ENCODE data around the gene FRMD3. TPM values are rescaled to one million over a fixed set of nuclear protein-coding genes. Genes with fewer than 3 reads are reported as not detected.

FRMD3 gene
- total and polyA plus RNA-seq, 7 experiments from 2014 or later = 0.85 to 2.5 (median 0.97) TPM; not detected in 1

- Histone ChIP-seq H3K36me3 (ENCODE audit: control insufficient read depth in 2 of 3, insufficient read depth in 3 of 3, low read length in 3 of 3) (no peaks in the 10 kb centered on the region), H3K27ac (ENCODE audit: low read depth, low read length) (no peak overlapping the region), H3K27me3 (ENCODE audit: control insufficient read depth in 2 of 2, insufficient read depth in 2 of 2, low read length in 2 of 2) (no peaks in the 10 kb centered on the region), H3K4me1 (ENCODE audit: control insufficient read depth in 2 of 2, insufficient read depth in 2 of 2, low read length in 2 of 2) (no peaks in the 10 kb centered on the region), H3K4me3 (ENCODE audit: low read length) (no peak overlapping the region), H3K9me3 (ENCODE audit: control insufficient read depth in 2 of 3, low read length in 3 of 3) (no peaks in the 10 kb centered on the region)
- intact Hi-C loops (cut with micrococcal nuclease) = no loop called here
- Mint-ChIP-seq H3K27ac (no peak overlapping the region), H3K27me3 (peaks cover 0 to 4% (median 0%) of the 10 kb centered on the region in 5 donors), H3K4me3 (no peak overlapping the region), H3K4me1 (peaks cover 0 to 1% (median 0%) of the 10 kb centered on the region in 7 donors), H3K36me3 (no peaks in the 10 kb centered on the region), H3K9me3 (peaks cover 0 to 8% (median under 1%) of the 10 kb centered on the region in 11 donors)
- DNase-seq (no peak), ATAC-seq (no peak)
- POLR2A ChIA-PET = no interaction called here
- CTCF ChIA-PET = no interaction called here
These were observed 278.6 kb downstream of the FRMD3 start for GRCh38 chr9:83259558-83259957.

GRCh38 chr9:83257937-83258891 is 280.0 kb downstream of the FRMD3 start:
- H3K27me3 ChIP-seq (ENCODE audit: control insufficient read depth in 2 of 2, insufficient read depth in 2 of 2, low read length in 2 of 2) = no peaks in the 10 kb centered on the region
- no peak overlapping the region for H3K4me3 ChIP-seq (ENCODE audit: low read length)
- H3K36me3 ChIP-seq (ENCODE audit: control insufficient read depth in 2 of 3, insufficient read depth in 3 of 3, low read length in 3 of 3) = no peaks in the 10 kb centered on the region
- H3K4me1 ChIP-seq (ENCODE audit: control insufficient read depth in 2 of 2, insufficient read depth in 2 of 2, low read length in 2 of 2) = no peaks in the 10 kb centered on the region
- no peak overlapping the region for H3K27ac ChIP-seq (ENCODE audit: low read depth, low read length)
- Mint-ChIP-seq H3K36me3 (no peaks in the 10 kb centered on the region), H3K4me1 (peaks cover 0 to 1% (median 0%) of the 10 kb centered on the region in 7 donors), H3K27ac (no peak overlapping the region), H3K4me3 (no peak overlapping the region), H3K9me3 (peaks cover 0 to 8% (median 2%) of the 10 kb centered on the region in 11 donors), H3K27me3 (peaks cover 0 to under 1% (median 0%) of the 10 kb centered on the region in 5 donors)
- no peaks in the 10 kb centered on the region for H3K9me3 ChIP-seq (ENCODE audit: control insufficient read depth in 2 of 3, low read length in 3 of 3)
- intact Hi-C loops (cut with micrococcal nuclease) = no loop called here
- CTCF ChIA-PET = no interaction called here
- DNase-seq (no peak), ATAC-seq (no peak)
- POLR2A ChIA-PET = no interaction called here

DNA sequence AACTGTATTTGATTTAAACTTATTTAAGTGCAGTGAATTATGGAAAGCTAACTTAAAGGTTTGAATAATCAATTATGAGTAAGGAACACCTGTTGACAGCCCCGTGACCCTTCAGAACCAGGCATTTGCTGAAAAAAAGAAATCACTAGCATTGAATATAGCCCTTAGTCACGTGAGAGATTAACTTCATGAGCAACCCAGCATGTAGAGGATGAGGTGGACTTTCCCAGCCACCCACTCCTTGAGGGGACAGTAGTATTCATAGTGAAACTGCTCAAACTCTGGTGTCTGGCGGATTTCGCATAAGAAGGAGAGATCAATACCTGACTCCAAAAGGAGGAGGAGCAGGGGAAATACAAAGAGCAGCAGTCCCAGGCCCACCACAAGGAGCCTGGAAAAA is 290.5 kb downstream of the FRMD3 start:
- Mint-ChIP-seq H3K27me3 (no peaks in the 10 kb centered on the region), H3K9me3 (peaks cover 0 to 18% (median 10%) of the 10 kb centered on the region in 11 donors), H3K27ac (no peak overlapping the region), H3K36me3 (peaks cover 0 to 15% (median 11%) of the 10 kb centered on the region in 5 donors), H3K4me3 (no peak overlapping the region), H3K4me1 (peaks cover 0 to 2% (median 0%) of the 10 kb centered on the region in 7 donors)
- H3K27ac ChIP-seq (ENCODE audit: low read depth, low read length) = no peak overlapping the region
- no peaks in the 10 kb centered on the region for H3K36me3 ChIP-seq (ENCODE audit: control insufficient read depth in 2 of 3, insufficient read depth in 3 of 3, low read length in 3 of 3)
- POLR2A ChIA-PET = no interaction called here
- DNase-seq = no peak
- ATAC-seq = no peak
- no peaks in the 10 kb centered on the region for H3K27me3 ChIP-seq (ENCODE audit: control insufficient read depth in 2 of 2, insufficient read depth in 2 of 2, low read length in 2 of 2)
- no peaks in the 10 kb centered on the region for H3K4me1 ChIP-seq (ENCODE audit: control insufficient read depth in 2 of 2, insufficient read depth in 2 of 2, low read length in 2 of 2)
- CTCF ChIA-PET = no interaction called here
- no peak overlapping the region for H3K4me3 ChIP-seq (ENCODE audit: low read length)
- peaks cover 0 to 5% (median 0%) of the 10 kb centered on the region in 3 experiments for H3K9me3 ChIP-seq (ENCODE audit: control insufficient read depth in 2 of 3, low read length in 3 of 3)
- intact Hi-C loops (cut with micrococcal nuclease) = no loop called here

- H3K9me3 ChIP-seq (ENCODE audit: control insufficient read depth in 2 of 3, low read length in 3 of 3) = no peaks in the 10 kb centered on the region
- DNase-seq (no peak), ATAC-seq (no peak)
- ChIA-PET CTCF (no interaction called here), POLR2A (no interaction called here)
- no peaks in the 10 kb centered on the region for H3K36me3 ChIP-seq (ENCODE audit: control insufficient read depth in 2 of 3, insufficient read depth in 3 of 3, low read length in 3 of 3)
- intact Hi-C loops (cut with micrococcal nuclease) = no loop called here
- H3K4me3 ChIP-seq (ENCODE audit: low read length) = no peak overlapping the region
- H3K27me3 ChIP-seq (ENCODE audit: control insufficient read depth in 2 of 2, insufficient read depth in 2 of 2, low read length in 2 of 2) = no peaks in the 10 kb centered on the region
- Mint-ChIP-seq H3K9me3 (peaks cover 0 to 3% (median 2%) of the 10 kb centered on the region in 11 donors), H3K27me3 (peaks cover 0 to 7% (median 0%) of the 10 kb centered on the region in 5 donors), H3K36me3 (peaks cover 0 to 18% (median 3%) of the 10 kb centered on the region in 5 donors), H3K27ac (no peak overlapping the region), H3K4me1 (peaks cover 0 to 2% (median 0%) of the 10 kb centered on the region in 7 donors), H3K4me3 (no peak overlapping the region)
- no peaks in the 10 kb centered on the region for H3K4me1 ChIP-seq (ENCODE audit: control insufficient read depth in 2 of 2, insufficient read depth in 2 of 2, low read length in 2 of 2)
- H3K27ac ChIP-seq (ENCODE audit: low read depth, low read length) = no peak overlapping the region
These were observed 292.1 kb downstream of the FRMD3 start for GRCh38 chr9:83245979-83246659.

GRCh38 chr9:83242066-83242465 is 296.1 kb downstream of the FRMD3 start:
- Mint-ChIP-seq H3K4me1 (peaks cover 0 to 4% (median 0%) of the 10 kb centered on the region in 7 donors), H3K27ac (no peak overlapping the region), H3K27me3 (peaks cover 0 to 10% (median 0%) of the 10 kb centered on the region in 5 donors), H3K36me3 (peaks cover 0 to 12% (median 0%) of the 10 kb centered on the region in 5 donors), H3K4me3 (no peak overlapping the region), H3K9me3 (peaks cover 0 to 6% (median 0%) of the 10 kb centered on the region in 11 donors)
- Histone ChIP-seq H3K4me1 (ENCODE audit: control insufficient read depth in 2 of 2, insufficient read depth in 2 of 2, low read length in 2 of 2) (no peaks in the 10 kb centered on the region), H3K36me3 (ENCODE audit: control insufficient read depth in 2 of 3, insufficient read depth in 3 of 3, low read length in 3 of 3) (no peaks in the 10 kb centered on the region), H3K9me3 (ENCODE audit: control insufficient read depth in 2 of 3, low read length in 3 of 3) (no peaks in the 10 kb centered on the region), H3K4me3 (ENCODE audit: low read length) (no peak overlapping the region), H3K27me3 (ENCODE audit: control insufficient read depth in 2 of 2, insufficient read depth in 2 of 2, low read length in 2 of 2) (no peaks in the 10 kb centered on the region), H3K27ac (ENCODE audit: low read depth, low read length) (no peak overlapping the region)
- intact Hi-C loops (cut with micrococcal nuclease) = no loop called here
- ATAC-seq = no peak
- POLR2A ChIA-PET = no interaction called here
- CTCF ChIA-PET = no interaction called here
- no peak for DNase-seq

DNA sequence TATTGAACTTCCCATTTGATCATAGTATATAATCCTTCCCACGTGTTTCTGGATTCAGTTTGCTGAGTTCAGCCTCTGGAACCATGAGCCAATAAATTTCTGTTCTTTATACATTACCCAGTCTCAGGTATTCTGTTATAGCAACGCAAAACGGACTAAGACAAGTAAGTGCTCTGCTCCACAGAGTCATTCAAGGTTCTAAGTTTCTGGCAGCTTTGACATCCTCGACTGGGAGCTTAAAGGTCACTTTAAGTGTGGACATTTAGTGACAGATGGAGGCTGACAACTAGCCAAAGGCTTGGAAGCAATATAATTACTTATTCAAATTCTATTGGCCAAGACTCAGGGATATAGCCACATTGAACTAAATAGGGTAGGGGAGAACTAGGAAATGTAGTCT is 297.5 kb downstream of the FRMD3 start:
- Mint-ChIP-seq H3K27me3 (peaks cover 0 to 10% (median 0%) of the 10 kb centered on the region in 5 donors), H3K27ac (no peak overlapping the region), H3K4me3 (no peak overlapping the region), H3K9me3 (peaks cover 0 to 6% (median 0%) of the 10 kb centered on the region in 11 donors), H3K36me3 (peaks cover 0 to 7% (median 0%) of the 10 kb centered on the region in 5 donors), H3K4me1 (peaks cover 0 to 4% (median 0%) of the 10 kb centered on the region in 7 donors)
- ChIA-PET POLR2A (no interaction called here), CTCF (no interaction called here)
- intact Hi-C loops (cut with micrococcal nuclease) = no loop called here
- Histone ChIP-seq H3K4me3 (ENCODE audit: low read length) (no peak overlapping the region), H3K27ac (ENCODE audit: low read depth, low read length) (no peak overlapping the region), H3K36me3 (ENCODE audit: control insufficient read depth in 2 of 3, insufficient read depth in 3 of 3, low read length in 3 of 3) (no peaks in the 10 kb centered on the region), H3K4me1 (ENCODE audit: control insufficient read depth in 2 of 2, insufficient read depth in 2 of 2, low read length in 2 of 2) (no peaks in the 10 kb centered on the region), H3K27me3 (ENCODE audit: control insufficient read depth in 2 of 2, insufficient read depth in 2 of 2, low read length in 2 of 2) (no peaks in the 10 kb centered on the region), H3K9me3 (ENCODE audit: control insufficient read depth in 2 of 3, low read length in 3 of 3) (no peaks in the 10 kb centered on the region)
- ATAC-seq (no peak), DNase-seq (no peak)
